Astrocyte (in vitro differentiated cells and primary cell): ENCODE data around the gene NUP50. TPM values are rescaled to one million over a fixed set of nuclear protein-coding genes. Genes with fewer than 3 reads are reported as not detected.
A peak's percentile ranks its signal among the peaks of the same experiment; 100 is the strongest.

Experiments used
- DNase-seq: peaks from one replicate; pipeline ENCODE4 v3.0.0-alpha.2; 2010; ENCODE audit warnings: low read depth
- FAIRE-seq: peaks from 2 replicates; lab custom pipeline; 2011; peaks lifted over from hg19 to GRCh38; lab: Jason Lieb, UNC
- H2AFZ ChIP-seq: 2 replicates; pipeline ENCODE4 v1.6.0; 2012; ENCODE audit warnings: low read depth, low read length, inconsistent platforms
- H3K27ac ChIP-seq: 2 replicates; pipeline ENCODE4 v1.5.1; 2011; ENCODE audit warnings: low read depth, low read length, inconsistent platforms
- H3K27me3 ChIP-seq: 2 replicates; pipeline ENCODE4 v1.6.0; 2011; ENCODE audit warnings: low read length, inconsistent platforms; ENCODE audit not compliant: insufficient read depth
- H3K36me3 ChIP-seq: 2 replicates; pipeline ENCODE4 v1.5.1; 2011; ENCODE audit warnings: low read length, inconsistent platforms; ENCODE audit not compliant: insufficient read depth
- H3K4me1 ChIP-seq: 2 replicates; pipeline ENCODE4 v1.5.1; 2011; ENCODE audit warnings: low read length, inconsistent platforms; ENCODE audit not compliant: insufficient read depth
- H3K4me2 ChIP-seq: 2 replicates; pipeline ENCODE4 v1.6.0; 2012; ENCODE audit warnings: low read length, inconsistent platforms
- H3K4me3 ChIP-seq: 2 replicates; pipeline ENCODE4 v1.5.1; 2011; ENCODE audit warnings: low read depth, mild to moderate bottlenecking, low read length, inconsistent platforms; ENCODE audit not compliant: insufficient read depth
- H3K79me2 ChIP-seq: 2 replicates; pipeline ENCODE4 v1.6.0; 2012; ENCODE audit warnings: mild to moderate bottlenecking, low read length, inconsistent platforms; ENCODE audit not compliant: insufficient read depth
- H3K9ac ChIP-seq: 2 replicates; pipeline ENCODE4 v1.6.0; 2012; ENCODE audit warnings: mild to moderate bottlenecking, low read length, inconsistent platforms
- H3K9me3 ChIP-seq: 2 replicates; pipeline ENCODE4 v1.5.1; 2012; ENCODE audit warnings: low read depth, mild to moderate bottlenecking, low read length, inconsistent platforms; ENCODE audit not compliant: insufficient read depth
- H4K20me1 ChIP-seq: 2 replicates; pipeline ENCODE4 v1.6.0; 2012; ENCODE audit warnings: low read length, inconsistent platforms; ENCODE audit not compliant: insufficient read depth
- H3K27ac Mint-ChIP-seq: one replicate; pipeline ENCODE4 v1.8.0; 2021; ENCODE audit warnings: mild to moderate bottlenecking, mixed read lengths; ENCODE audit not compliant: unreplicated experiment
- H3K27me3 Mint-ChIP-seq: one replicate; pipeline ENCODE4 v1.8.0; 2021; ENCODE audit warnings: low read depth, mixed read lengths; ENCODE audit not compliant: unreplicated experiment
- H3K36me3 Mint-ChIP-seq: one replicate; pipeline ENCODE4 v1.8.0; 2021; ENCODE audit warnings: low read depth, mixed read lengths; ENCODE audit not compliant: unreplicated experiment
- H3K4me1 Mint-ChIP-seq: one replicate; pipeline ENCODE4 v1.8.0; 2021; ENCODE audit warnings: low read depth, mixed read lengths; ENCODE audit not compliant: unreplicated experiment
- H3K4me3 Mint-ChIP-seq: one replicate; pipeline ENCODE4 v1.8.0; 2021; ENCODE audit warnings: mild to moderate bottlenecking, moderate library complexity, mixed read lengths; ENCODE audit not compliant: unreplicated experiment
- H3K9me3 Mint-ChIP-seq: one replicate; pipeline ENCODE4 v1.8.0; 2021; ENCODE audit warnings: mild to moderate bottlenecking, mixed read lengths; ENCODE audit not compliant: unreplicated experiment
- EZH2 ChIP-seq: IDR thresholded peaks from 2 replicates; pipeline ENCODE4 v1.6.1; 2012; ENCODE audit warnings: mild to moderate bottlenecking, low read length, inconsistent platforms; ENCODE audit not compliant: insufficient read depth
- total RNA-seq: library from RNA; stranded (reverse); gene quantifications from 2 replicates; pipeline ENCODE4 v1.2.1, GENCODE V29; 2021
- TF ChIP-seq, protein P1 (sequence below): IDR thresholded peaks from 2 replicates; pipeline ENCODE4 v1.5.1; 2011; ENCODE audit warnings: low read depth, mild to moderate bottlenecking, inconsistent platforms, low read length, moderate library complexity; ENCODE audit not compliant: insufficient read depth

The NUP50 gene
- total RNA-seq, 1 donor from 2014 or later: 56.4 TPM

DNA sequence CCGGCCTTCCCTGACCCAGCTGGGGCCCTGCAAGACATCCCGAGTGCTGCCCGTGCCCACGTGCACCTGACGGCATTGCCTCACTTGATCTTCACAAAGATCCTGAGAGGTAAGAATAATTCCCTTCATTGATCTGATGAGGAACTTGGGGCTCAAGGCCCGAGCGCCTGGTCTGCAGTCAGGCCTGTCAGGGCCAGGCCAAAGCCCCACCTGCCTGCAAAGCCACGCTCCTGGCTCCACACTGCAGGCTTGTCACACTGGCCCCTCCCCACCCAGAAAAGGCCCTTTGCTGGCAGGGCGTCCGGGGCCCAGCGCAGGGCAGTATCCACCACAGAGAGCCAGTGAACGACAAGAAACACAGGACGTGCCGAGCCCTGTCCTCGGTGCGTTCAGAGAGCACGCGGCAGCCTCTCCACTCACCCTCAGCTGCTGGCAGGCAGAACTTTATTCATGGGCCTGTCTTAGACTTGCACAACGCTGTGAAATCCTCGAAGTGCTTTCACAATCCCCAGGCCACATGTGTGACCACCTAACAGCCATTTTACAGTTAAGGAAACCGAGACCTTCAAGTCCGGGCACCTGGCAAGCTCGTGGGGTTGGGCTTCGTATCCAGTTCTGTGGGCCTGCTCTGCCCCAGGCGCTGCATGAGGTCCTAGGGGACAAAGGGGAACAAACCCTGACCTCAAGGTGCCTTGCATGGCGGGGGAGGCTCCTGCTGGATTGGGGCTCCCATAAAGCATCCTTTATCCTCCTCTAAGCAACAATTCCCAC, 62.2 kb downstream of the NUP50 start:
- Mint-ChIP-seq H3K9me3 (no peaks in the 10 kb centered on the region), H3K4me3 (no peak overlapping the region), H3K4me1 (peaks cover 23% of the 10 kb centered on the region), H3K27ac (peak overlapping the region; percentile 75), H3K27me3 (no peaks in the 10 kb centered on the region), H3K36me3 (peaks cover 3% of the 10 kb centered on the region)
- Histone ChIP-seq H3K4me1 (peaks cover 5% of the 10 kb centered on the region), H3K9ac (no peak overlapping the region), H3K27me3 (no peaks in the 10 kb centered on the region), H3K4me3 (no peak overlapping the region), H3K9me3 (no peaks in the 10 kb centered on the region), H3K36me3 (no peaks in the 10 kb centered on the region), H4K20me1 (peaks cover 70% of the 10 kb centered on the region), H3K27ac (no peak overlapping the region), H3K4me2 (no peak overlapping the region), H3K79me2 (peaks cover 11% of the 10 kb centered on the region), H2AFZ (no peak overlapping the region)
- DNase-seq (no peak), FAIRE-seq (no peak)
- no peak for TF ChIP-seq EZH2
- TF ChIP-seq, protein P1, sequence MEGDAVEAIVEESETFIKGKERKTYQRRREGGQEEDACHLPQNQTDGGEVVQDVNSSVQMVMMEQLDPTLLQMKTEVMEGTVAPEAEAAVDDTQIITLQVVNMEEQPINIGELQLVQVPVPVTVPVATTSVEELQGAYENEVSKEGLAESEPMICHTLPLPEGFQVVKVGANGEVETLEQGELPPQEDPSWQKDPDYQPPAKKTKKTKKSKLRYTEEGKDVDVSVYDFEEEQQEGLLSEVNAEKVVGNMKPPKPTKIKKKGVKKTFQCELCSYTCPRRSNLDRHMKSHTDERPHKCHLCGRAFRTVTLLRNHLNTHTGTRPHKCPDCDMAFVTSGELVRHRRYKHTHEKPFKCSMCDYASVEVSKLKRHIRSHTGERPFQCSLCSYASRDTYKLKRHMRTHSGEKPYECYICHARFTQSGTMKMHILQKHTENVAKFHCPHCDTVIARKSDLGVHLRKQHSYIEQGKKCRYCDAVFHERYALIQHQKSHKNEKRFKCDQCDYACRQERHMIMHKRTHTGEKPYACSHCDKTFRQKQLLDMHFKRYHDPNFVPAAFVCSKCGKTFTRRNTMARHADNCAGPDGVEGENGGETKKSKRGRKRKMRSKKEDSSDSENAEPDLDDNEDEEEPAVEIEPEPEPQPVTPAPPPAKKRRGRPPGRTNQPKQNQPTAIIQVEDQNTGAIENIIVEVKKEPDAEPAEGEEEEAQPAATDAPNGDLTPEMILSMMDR: no peak

DNA sequence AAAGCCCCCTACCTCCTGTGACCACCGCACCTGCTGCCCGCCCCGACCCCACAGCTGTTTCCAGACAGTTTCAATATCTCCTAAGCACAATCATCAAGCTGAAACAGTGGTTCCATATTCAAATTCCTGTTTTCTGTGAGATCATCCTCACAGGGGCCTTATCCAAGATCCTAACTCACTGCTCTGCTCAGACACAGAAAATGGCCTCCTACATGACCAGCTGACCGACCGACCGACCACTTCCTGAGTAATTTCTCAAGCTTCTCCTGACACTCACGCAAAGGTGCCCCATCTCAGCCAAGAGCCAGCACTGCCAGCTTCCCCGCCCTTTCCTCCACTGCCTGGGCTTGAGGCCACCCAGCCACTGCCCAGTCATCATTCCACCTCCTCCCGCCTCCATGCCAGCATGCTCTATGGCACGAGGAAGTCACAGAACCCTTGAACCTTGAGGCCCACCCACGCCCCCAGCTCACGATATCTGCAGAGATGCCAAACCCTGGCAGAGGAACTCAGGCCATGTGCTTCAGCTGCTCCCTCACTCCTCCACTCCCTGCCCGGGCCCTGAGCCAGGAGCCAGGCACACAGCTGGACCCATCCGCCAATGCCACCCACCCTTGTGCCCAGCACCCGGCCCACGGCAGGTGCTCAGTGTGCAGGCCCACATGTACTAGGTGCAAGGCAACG, 62.9 kb downstream of the NUP50 start:
- Histone ChIP-seq H3K9ac (no peak overlapping the region), H3K79me2 (peaks cover 11% of the 10 kb centered on the region), H3K27ac (no peak overlapping the region), H4K20me1 (peaks cover 71% of the 10 kb centered on the region), H3K4me1 (peaks cover 5% of the 10 kb centered on the region), H3K27me3 (no peaks in the 10 kb centered on the region), H2AFZ (no peak overlapping the region), H3K9me3 (no peaks in the 10 kb centered on the region), H3K36me3 (no peaks in the 10 kb centered on the region), H3K4me2 (no peak overlapping the region), H3K4me3 (no peak overlapping the region)
- FAIRE-seq: no peak
- Mint-ChIP-seq H3K27me3 (no peaks in the 10 kb centered on the region), H3K9me3 (no peaks in the 10 kb centered on the region), H3K27ac (peak overlapping the region; percentile 75), H3K36me3 (peaks cover 3% of the 10 kb centered on the region), H3K4me1 (peaks cover 25% of the 10 kb centered on the region), H3K4me3 (no peak overlapping the region)
- no peak for DNase-seq
- TF ChIP-seq, protein P1: no peak
